Loucy (cell line): ENCODE measurements around the gene FBXO44.
"Not testable (repeated sequence)": the region's sequence is repeated elsewhere in the genome, so short reads cannot be mapped to it uniquely, and the experiment has no call there.

Source experiments
- H2AFZ ChIP-seq: fragments of 200-600 bp; sonication (generic); 2 replicates; pipeline ENCODE4 v1.6.0; 2016; ENCODE audit warnings: antibody characterized with exemption, mild to moderate bottlenecking, low read length, moderate library complexity
- H3F3A ChIP-seq: fragments of 200-600 bp; 2 replicates; pipeline ENCODE4 v1.6.0; 2016; ENCODE audit warnings: antibody characterized with exemption, low read depth, mild to moderate bottlenecking
- H3K27me3 ChIP-seq: fragments of 200-600 bp; sonication (generic); 2 replicates; pipeline ENCODE4 v1.6.1; 2014; ENCODE audit warnings: low read length, mild to moderate bottlenecking; ENCODE audit not compliant: insufficient read depth, poor library complexity, severe bottlenecking
- H3K36me3 ChIP-seq: fragments of 200-600 bp; sonication (generic); 2 replicates; pipeline ENCODE4 v1.6.1; 2016; ENCODE audit warnings: low read length; ENCODE audit not compliant: insufficient read depth
- H3K4me1 ChIP-seq: fragments of 200-600 bp; sonication (generic); 2 replicates; pipeline ENCODE4 v1.5.1; 2014; ENCODE audit warnings: low read length, mild to moderate bottlenecking; ENCODE audit not compliant: insufficient read depth, poor library complexity, severe bottlenecking
- H3K4me2 ChIP-seq: fragments of 200-600 bp; sonication (generic); 2 replicates; pipeline ENCODE4 v1.6.0; 2014; ENCODE audit warnings: antibody characterized with exemption, low read length, low read depth, mild to moderate bottlenecking; ENCODE audit not compliant: poor library complexity, severe bottlenecking
- H3K4me3 ChIP-seq: fragments of 200-600 bp; sonication (generic); 2 replicates; pipeline ENCODE4 v1.5.1; 2014; ENCODE audit warnings: low read length, mild to moderate bottlenecking, mixed read lengths; ENCODE audit not compliant: poor library complexity, severe bottlenecking
- H3K79me2 ChIP-seq: fragments of 200-600 bp; sonication (generic); 2 replicates; pipeline ENCODE4 v1.6.1; 2014; ENCODE audit warnings: low read length; ENCODE audit not compliant: insufficient read depth
- H3K9ac ChIP-seq: fragments of 200-600 bp; sonication (generic); 2 replicates; pipeline ENCODE4 v1.6.0; 2014; ENCODE audit warnings: mild to moderate bottlenecking, low read depth, low read length, moderate library complexity; ENCODE audit not compliant: poor library complexity, severe bottlenecking
- H3K9me2 ChIP-seq: fragments of 200-600 bp; sonication (generic); replicated peaks from 2 replicates; pipeline ENCODE4 v1.6.1; 2016; ENCODE audit warnings: low read depth, low read length, mixed read lengths
- H3K9me3 ChIP-seq: fragments of 200-600 bp; sonication (generic); 2 replicates; pipeline ENCODE4 v1.6.1; 2014; ENCODE audit warnings: mild to moderate bottlenecking, antibody characterized with exemption, low read length, low read depth; ENCODE audit not compliant: insufficient read depth
- H4K20me1 ChIP-seq: fragments of 200-600 bp; sonication (generic); 2 replicates; pipeline ENCODE4 v1.6.0; 2014; ENCODE audit warnings: antibody characterized with exemption, low read length, mild to moderate bottlenecking; ENCODE audit not compliant: insufficient read depth, poor library complexity, severe bottlenecking
- CTCF ChIP-seq: fragments of 200-600 bp; sonication (generic); conservative IDR thresholded peaks from 2 replicates; pipeline ENCODE4 v1.5.1; 2014; ENCODE audit warnings: mild to moderate bottlenecking, antibody characterized with exemption, low read length
- EZH2phosphoT487 ChIP-seq: fragments of 200-600 bp; IDR thresholded peaks from 2 replicates; pipeline ENCODE4 v1.6.1; 2018; ENCODE audit warnings: antibody characterized with exemption, mild to moderate bottlenecking, moderate library complexity, borderline replicate concordance

FBXO44 gene

GRCh38 chr1:11654137-11654938 is at the start of gene FBXO44, which contains the start of gene FBXO2:
FBXO44 (plus strand) TSS chr1:11654877; CDS start chr1:11655836, 959 bp downstream.
FBXO2 (minus strand) TSS chr1:11654429; CDS start chr1:11654340, 89 bp downstream.
- Histone ChIP-seq H3K4me1 (peaks cover 10% of the 10 kb centered on the region), H2AFZ (no peak within 1 kb of the TSS), H3K9me3 (no peaks in the 10 kb centered on the region), H3K4me3 (peak within 1 kb of the TSS; percentile 68), H3K9ac (peak within 1 kb of the TSS; percentile 43), H3K36me3 (no peaks in the 10 kb centered on the region), H3K9me2 (no peaks in the 10 kb centered on the region), H3F3A (no peaks in the 10 kb centered on the region; the same call in 1 of the 2 replicates), H4K20me1 (no peaks in the 10 kb centered on the region), H3K4me2 (peak within 1 kb of the TSS; percentile 70), H3K79me2 (no peaks in the 10 kb centered on the region), H3K27me3 (no peaks in the 10 kb centered on the region)
- TF ChIP-seq CTCF (no peak), EZH2phosphoT487 (no peak)

- H3K4me3 ChIP-seq: no peak overlapping the region
- no peak overlapping the region for H3K9ac ChIP-seq
- H2AFZ ChIP-seq: no peak overlapping the region
- no peaks in the 10 kb centered on the region for H3F3A ChIP-seq
- H3K9me2 ChIP-seq: no peaks in the 10 kb centered on the region
- no peaks in the 10 kb centered on the region for H3K27me3 ChIP-seq
- H3K9me3 ChIP-seq: no peaks in the 10 kb centered on the region
- no peaks in the 10 kb centered on the region for H3K79me2 ChIP-seq
- H3K36me3 ChIP-seq: no peaks in the 10 kb centered on the region
- no peaks in the 10 kb centered on the region for H3K4me1 ChIP-seq
- no peak overlapping the region for H3K4me2 ChIP-seq
- no peak for TF ChIP-seq CTCF
- no peaks in the 10 kb centered on the region for H4K20me1 ChIP-seq
These were observed 47.9 kb upstream of the FBXO44 start for GRCh38 chr1:11606775-11607174.

- H3K4me3 ChIP-seq, H3K79me2 ChIP-seq, H3F3A ChIP-seq, H3K9me3 ChIP-seq, H3K9ac ChIP-seq, H2AFZ ChIP-seq, H3K27me3 ChIP-seq, H3K4me2 ChIP-seq, H3K4me1 ChIP-seq, H4K20me1 ChIP-seq, H3K9me2 ChIP-seq, H3K36me3 ChIP-seq: not testable (repeated sequence)
These were observed 46.0 kb upstream of the FBXO44 start for GRCh38 chr1:11608596-11609130.

GRCh38 chr1:11609378-11609777 is 45.3 kb upstream of the FBXO44 start:
- H3K36me3 ChIP-seq, H3F3A ChIP-seq, H3K9me3 ChIP-seq, H2AFZ ChIP-seq, H3K27me3 ChIP-seq, H3K4me3 ChIP-seq, H3K4me2 ChIP-seq, H3K79me2 ChIP-seq, H3K9ac ChIP-seq, H4K20me1 ChIP-seq, H3K9me2 ChIP-seq, H3K4me1 ChIP-seq: not testable (repeated sequence)
